A549 (cell line): ENCODE results near the gene CRISPLD2. TPM values are rescaled to one million over a fixed set of nuclear protein-coding genes. Genes with fewer than 3 reads are reported as not detected.

Experiments
- ATAC-seq, 2 experiments: fragments of 200-7000 bp in 1 of 2; fragments of >200 bp in 1 of 2; cut with Nextera tagmentation in 1 of 2; cut with Tn5 transposase in 1 of 2; 3 replicates each; pipeline versions ENCODE4 v1.8.0 to v1.9.1; 2018 to 2020; ENCODE audit warnings: mild to moderate bottlenecking in 1 of 2, moderate library complexity in 1 of 2
- CTCF ChIA-PET: fragments of 300-600 bp; sonication (Branson Sonifier 250); formaldehyde crosslinking; extraction: SDS; loops from one replicate; lab custom pipeline; 2021; ENCODE audit warnings: antibody characterized with exemption, inconsistent platforms; lab: Yijun Ruan, JAX
- POLR2A ChIA-PET: fragments of 350-600 bp; formaldehyde crosslinking; extraction: SDS; loops from one replicate; lab custom pipeline; 2021; ENCODE audit warnings: antibody characterized with exemption, inconsistent platforms; lab: Yijun Ruan, JAX
- DNase-seq, 2 experiments: peaks; one replicate each; pipeline versions ENCODE4 v3.0.0 to v3.0.0-alpha.2; 2011 to 2016; ENCODE audit warnings: low read depth in 1 of 2, low spot score in 1 of 2
- FAIRE-seq: peaks from 2 replicates; lab custom pipeline; 2011; peaks lifted over from hg19 to GRCh38; lab: Jason Lieb, UNC
- H3K27ac ChIP-seq, 2 experiments: fragments of >200 bp; sonication (Bioruptor Twin); formaldehyde crosslinking; 3 replicates each; pipeline ENCODE4 v1.5.1; 2016 to 2017
- H3K4me1 ChIP-seq: fragments of >200 bp; sonication (Bioruptor Twin); formaldehyde crosslinking; 3 replicates; pipeline ENCODE4 v1.6.1; 2016
- H3K4me2 ChIP-seq: fragments of >200 bp; sonication (Bioruptor Twin); formaldehyde crosslinking; 3 replicates; pipeline ENCODE4 v1.6.1; 2016
- H3K4me3 ChIP-seq: fragments of >200 bp; sonication (Bioruptor Twin); formaldehyde crosslinking; 3 replicates; pipeline ENCODE4 v1.5.1; 2016
- H3K9me3 ChIP-seq: fragments of >200 bp; sonication (Bioruptor Twin); formaldehyde crosslinking; 3 replicates; pipeline ENCODE4 v1.6.1; 2016
- CBX8 ChIP-seq: fragments of 200-600 bp; sonication (generic); IDR thresholded peaks from 2 replicates; pipeline ENCODE4 v1.6.1; 2016
- CEBPB ChIP-seq, 2 experiments: fragments of >200 bp in 1 of 2; sonication (Bioruptor Twin) in 1 of 2; formaldehyde crosslinking in 1 of 2; IDR thresholded peaks; 2 replicates each; pipeline ENCODE4 v1.6.1; 2012 to 2016
- EP300 ChIP-seq, 2 experiments: fragments of >200 bp; sonication (Bioruptor Twin); formaldehyde crosslinking; IDR thresholded peaks; 2 replicates in 1 of 2; 3 replicates in 1 of 2; pipeline ENCODE4 v1.6.1; 2016 to 2017
- FOSL2 ChIP-seq, 2 experiments: fragments of 450-650 bp in 1 of 2; fragments of >200 bp in 1 of 2; sonication (Bioruptor Twin) in 1 of 2; formaldehyde crosslinking; IDR thresholded peaks; 2 replicates each; pipeline versions ENCODE4 v1.5.0 to v1.6.1; 2016 to 2020; ENCODE audit warnings: mild to moderate bottlenecking in 1 of 2, moderate library complexity in 1 of 2
- HDAC2 ChIP-seq: fragments of 200-600 bp; sonication (generic); IDR thresholded peaks from 2 replicates; pipeline ENCODE4 v1.6.1; 2016
- HEYL ChIP-seq: fragments of 250-450 bp; sonication (Bioruptor Pico); IDR thresholded peaks from 2 replicates; pipeline ENCODE4 v1.8.0; 2021; ENCODE audit warnings: mild to moderate bottlenecking, moderate library complexity
- HOXB13 ChIP-seq: fragments of 250-450 bp; sonication (Bioruptor Pico); IDR thresholded peaks from 2 replicates; pipeline ENCODE4 v1.5.0; 2020; ENCODE audit warnings: low read depth, mild to moderate bottlenecking, moderate library complexity
- HOXB5 ChIP-seq: fragments of 250-450 bp; sonication (Bioruptor Pico); IDR thresholded peaks from 2 replicates; pipeline ENCODE4 v1.5.0; 2020; ENCODE audit warnings: mild to moderate bottlenecking, moderate library complexity
- JUNB ChIP-seq: fragments of >200 bp; sonication (Bioruptor Twin); formaldehyde crosslinking; IDR thresholded peaks from 2 replicates; pipeline ENCODE4 v1.6.1; 2016
- PHF8 ChIP-seq: fragments of 200-600 bp; sonication (generic); IDR thresholded peaks from 2 replicates; pipeline ENCODE4 v1.6.1; 2016; ENCODE audit warnings: low read depth, mild to moderate bottlenecking, antibody characterized with exemption, moderate library complexity, borderline replicate concordance
- RAD21 ChIP-seq, 2 experiments: fragments of >200 bp in 1 of 2; sonication (Bioruptor Twin) in 1 of 2; formaldehyde crosslinking in 1 of 2; IDR thresholded peaks in 1 of 2; conservative IDR thresholded peaks in 1 of 2; 2 replicates in 1 of 2; 3 replicates in 1 of 2; pipeline ENCODE4 v1.6.1; 2012 to 2018; ENCODE audit warnings: inconsistent platforms in 1 of 2
- SMC3 ChIP-seq: fragments of >200 bp; sonication (Bioruptor Twin); formaldehyde crosslinking; IDR thresholded peaks from 3 replicates; pipeline ENCODE4 v1.6.1; 2018; ENCODE audit warnings: inconsistent platforms
- ZSCAN20 ChIP-seq: fragments of 250-450 bp; sonication (Bioruptor Pico); IDR thresholded peaks from 2 replicates; pipeline ENCODE4 v1.8.0; 2022; ENCODE audit warnings: mild to moderate bottlenecking, moderate library complexity
- WGBS: methylation state at CpG from one replicate; pipeline ENCODE4 v1.1.6; 2017; ENCODE audit errors: missing lambda C conversion rate; 5-methylcytosine and 5-hydroxymethylcytosine counted together
- polyA plus RNA-seq, 4 experiments: library from polyadenylated mRNA; depleted of rRNA in 3 of 4; stranded (reverse); fragments of >200 nt; fragmentation: RNase III in 1 of 4; extraction: RNeasy Plus Mini Kit Qiagen cat#74134 plus additional on column Dnase treatment in 1 of 4; gene quantifications; 2 replicates in 3 of 4; 3 replicates in 1 of 4; pipeline ENCODE4 v1.2.3, GENCODE V29; 2011 to 2017
- TF ChIP-seq, protein P1 (sequence below): IDR thresholded peaks from 2 replicates; pipeline ENCODE4 v1.6.1; 2012
- TF ChIP-seq, protein P2 (sequence below): fragments of >200 bp; sonication (Bioruptor Twin); formaldehyde crosslinking; IDR thresholded peaks from 3 replicates; pipeline ENCODE4 v1.6.1; 2016
- TF ChIP-seq, protein P3 (sequence below): fragments of 250-450 bp; sonication (Bioruptor Pico); IDR thresholded peaks from 2 replicates; pipeline ENCODE4 v1.5.0; 2020; ENCODE audit warnings: low read depth, mild to moderate bottlenecking, moderate library complexity
- TF ChIP-seq, protein P4 (sequence below): fragments of 250-450 bp; sonication (Bioruptor Pico); IDR thresholded peaks from 2 replicates; pipeline ENCODE4 v1.5.0; 2021; ENCODE audit warnings: mild to moderate bottlenecking, moderate library complexity, borderline replicate concordance

The CRISPLD2 gene
- polyA plus RNA-seq, 2 of the 4 experiments (the other 2 are of a cell fraction), result 0.85 to 1.6 TPM

DNA sequence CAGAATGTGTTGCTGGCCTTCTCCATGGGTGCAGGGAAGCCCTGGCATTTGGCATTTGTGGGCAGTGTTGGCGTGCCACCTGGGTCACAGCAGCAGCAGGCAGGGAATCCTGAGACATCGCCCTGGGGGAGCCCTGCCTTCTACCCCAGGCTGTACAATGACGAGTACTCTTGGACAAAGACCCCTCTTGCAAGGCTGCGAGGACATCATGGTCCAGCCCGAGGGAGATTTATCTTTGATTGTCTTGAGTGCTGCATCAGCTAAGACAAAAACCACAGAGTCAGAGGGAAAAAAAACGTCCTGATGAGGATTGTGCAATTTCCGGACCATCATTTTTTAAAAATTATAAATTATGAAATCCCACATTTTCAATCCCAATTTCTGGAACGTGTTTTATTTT lies 3.7 kb downstream of the CRISPLD2 start:
- Histone ChIP-seq H3K27ac (no peak overlapping the region), H3K9me3 (no peaks in the 10 kb centered on the region), H3K4me1 (peaks cover 11% of the 10 kb centered on the region; the same call in 2 of the 3 replicates), H3K4me2 (no peak overlapping the region), H3K4me3 (no peak overlapping the region)
- CTCF ChIA-PET, result interaction anchor here (1.2 to 2.1 kb wide), 2 partner anchors 30 to 69 kb away, joined by 3 to 7 read pairs; no protein-coding TSS in a partner anchor
- no peak for TF ChIP-seq ZSCAN20 (CRISPR knock-in tag)
- no peak for TF ChIP-seq EP300 (IDR thresholded peaks at IDR 0.05)
- no peak for TF ChIP-seq HOXB13 (CRISPR knock-in tag)
- TF ChIP-seq FOSL2 (IDR thresholded peaks at IDR 0.05), result no peak
- TF ChIP-seq FOSL2 (CRISPR knock-in tag; IDR thresholded peaks at IDR 0.05), result no peak
- no peak for TF ChIP-seq CBX8
- DNase-seq, result no peak
- 60% methylated on average over 8 of the region's 8 CpGs for WGBS
- no peak for FAIRE-seq
- no peak for ATAC-seq
- POLR2A ChIA-PET, result no interaction called here

DNA sequence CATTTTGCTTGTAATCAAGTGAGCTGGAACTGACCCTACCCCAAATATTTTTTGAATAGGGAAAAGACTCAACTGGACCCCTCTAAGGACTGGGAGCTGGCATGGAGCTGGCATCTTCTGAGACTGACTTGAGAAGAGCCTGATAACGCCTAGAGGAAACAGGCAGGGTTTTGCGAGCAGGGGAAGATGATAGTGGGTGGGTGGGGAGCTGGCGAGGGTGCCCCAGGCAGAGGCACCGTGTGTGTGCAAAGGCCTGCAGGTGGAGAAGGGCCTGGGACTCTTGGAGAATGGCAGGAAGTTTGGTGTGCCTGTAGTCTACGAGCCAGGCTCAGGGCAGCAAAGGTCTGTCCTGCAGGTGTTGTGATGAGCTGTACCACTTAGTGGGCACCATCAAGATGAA lies 4.1 kb downstream of the CRISPLD2 start:
- WGBS, result 46% methylated on average over 5 of the region's 5 CpGs

DNA sequence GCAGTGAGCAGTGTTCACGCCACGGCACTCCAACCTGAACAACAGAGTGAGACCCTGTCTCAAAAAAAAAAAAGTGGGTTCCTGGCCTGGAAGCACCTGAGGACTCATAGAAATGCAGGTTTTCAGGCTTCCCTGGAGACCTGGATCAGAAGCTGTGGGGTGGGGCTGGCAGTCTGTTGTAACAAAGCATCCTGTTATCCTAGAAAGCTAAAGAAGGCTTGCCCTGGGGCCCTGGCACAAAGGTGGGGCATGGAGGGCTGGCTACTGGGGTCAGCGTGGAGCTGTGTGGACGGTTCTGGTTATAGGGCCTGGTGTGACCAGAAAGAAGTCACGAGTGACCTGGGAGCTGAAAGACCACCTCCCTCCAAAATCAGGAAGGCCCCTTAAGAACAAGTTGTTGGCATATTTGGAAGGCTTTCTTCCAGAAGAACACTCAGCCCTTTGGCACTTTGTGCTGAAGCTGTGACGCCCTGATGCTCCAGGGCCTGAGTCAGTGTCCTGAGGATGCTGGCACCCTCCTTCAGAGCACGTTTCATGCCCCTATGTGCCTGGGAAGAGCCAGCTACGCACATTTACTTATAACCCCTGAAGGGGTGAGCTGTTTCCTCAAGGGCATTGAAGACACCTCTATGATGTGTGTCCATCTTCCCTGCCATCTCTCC lies 6.2 kb downstream of the CRISPLD2 start:
- Histone ChIP-seq H3K4me3 (no peak overlapping the region), H3K4me2 (no peak overlapping the region), H3K27ac (no peak overlapping the region), H3K4me1 (no peaks in the 10 kb centered on the region), H3K9me3 (no peaks in the 10 kb centered on the region)
- ChIA-PET POLR2A (no interaction called here), CTCF (interaction anchor here (0.7 to 1.6 kb wide), 4 partner anchors 14 to 145 kb away, joined by 3 to 4 read pairs (median 3); no protein-coding TSS in a partner anchor)
- ATAC-seq (no peak), DNase-seq (no peak), FAIRE-seq (no peak)
- 83% methylated on average over 8 of the region's 8 CpGs for WGBS
- no peak for TF ChIP-seq RAD21 (conservative IDR thresholded peaks at IDR 0.05 in 1 of 2, IDR thresholded peaks at IDR 0.05 in 1 of 2)

More for the DNA sequence above, 4.1 kb downstream of the CRISPLD2 start:
- DNase-seq (no peak), FAIRE-seq (no peak), ATAC-seq (no peak)
- Histone ChIP-seq H3K9me3 (no peaks in the 10 kb centered on the region), H3K4me2 (no peak overlapping the region), H3K4me1 (peaks cover 11% of the 10 kb centered on the region; the same call in 2 of the 3 replicates), H3K27ac (no peak overlapping the region), H3K4me3 (no peak overlapping the region)
- ChIA-PET POLR2A (no interaction called here), CTCF (interaction anchor here (1.2 to 2.1 kb wide), 2 partner anchors 29 to 70 kb away, joined by 3 to 7 read pairs; no protein-coding TSS in a partner anchor)
- TF ChIP-seq JUNB (no peak), HOXB13 (CRISPR knock-in tag) (no peak), PHF8 (no peak), HDAC2 (no peak), EP300 (IDR thresholded peaks at IDR 0.05) (no peak), FOSL2 (IDR thresholded peaks at IDR 0.05) (no peak), FOSL2 (CRISPR knock-in tag; IDR thresholded peaks at IDR 0.05) (no peak), HOXB5 (CRISPR knock-in tag) (no peak), CEBPB (IDR thresholded peaks at IDR 0.05) (no peak), HEYL (no peak), SMC3 (no peak)
- TF ChIP-seq, protein P1, sequence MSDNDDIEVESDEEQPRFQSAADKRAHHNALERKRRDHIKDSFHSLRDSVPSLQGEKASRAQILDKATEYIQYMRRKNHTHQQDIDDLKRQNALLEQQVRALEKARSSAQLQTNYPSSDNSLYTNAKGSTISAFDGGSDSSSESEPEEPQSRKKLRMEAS, result no peak
- TF ChIP-seq, protein P2, sequence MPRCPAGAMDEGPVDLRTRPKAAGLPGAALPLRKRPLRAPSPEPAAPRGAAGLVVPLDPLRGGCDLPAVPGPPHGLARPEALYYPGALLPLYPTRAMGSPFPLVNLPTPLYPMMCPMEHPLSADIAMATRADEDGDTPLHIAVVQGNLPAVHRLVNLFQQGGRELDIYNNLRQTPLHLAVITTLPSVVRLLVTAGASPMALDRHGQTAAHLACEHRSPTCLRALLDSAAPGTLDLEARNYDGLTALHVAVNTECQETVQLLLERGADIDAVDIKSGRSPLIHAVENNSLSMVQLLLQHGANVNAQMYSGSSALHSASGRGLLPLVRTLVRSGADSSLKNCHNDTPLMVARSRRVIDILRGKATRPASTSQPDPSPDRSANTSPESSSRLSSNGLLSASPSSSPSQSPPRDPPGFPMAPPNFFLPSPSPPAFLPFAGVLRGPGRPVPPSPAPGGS, result no peak
- TF ChIP-seq, protein P3, sequence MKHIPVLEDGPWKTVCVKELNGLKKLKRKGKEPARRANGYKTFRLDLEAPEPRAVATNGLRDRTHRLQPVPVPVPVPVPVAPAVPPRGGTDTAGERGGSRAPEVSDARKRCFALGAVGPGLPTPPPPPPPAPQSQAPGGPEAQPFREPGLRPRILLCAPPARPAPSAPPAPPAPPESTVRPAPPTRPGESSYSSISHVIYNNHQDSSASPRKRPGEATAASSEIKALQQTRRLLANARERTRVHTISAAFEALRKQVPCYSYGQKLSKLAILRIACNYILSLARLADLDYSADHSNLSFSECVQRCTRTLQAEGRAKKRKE (CRISPR knock-in tag), result no peak
- TF ChIP-seq, protein P4, sequence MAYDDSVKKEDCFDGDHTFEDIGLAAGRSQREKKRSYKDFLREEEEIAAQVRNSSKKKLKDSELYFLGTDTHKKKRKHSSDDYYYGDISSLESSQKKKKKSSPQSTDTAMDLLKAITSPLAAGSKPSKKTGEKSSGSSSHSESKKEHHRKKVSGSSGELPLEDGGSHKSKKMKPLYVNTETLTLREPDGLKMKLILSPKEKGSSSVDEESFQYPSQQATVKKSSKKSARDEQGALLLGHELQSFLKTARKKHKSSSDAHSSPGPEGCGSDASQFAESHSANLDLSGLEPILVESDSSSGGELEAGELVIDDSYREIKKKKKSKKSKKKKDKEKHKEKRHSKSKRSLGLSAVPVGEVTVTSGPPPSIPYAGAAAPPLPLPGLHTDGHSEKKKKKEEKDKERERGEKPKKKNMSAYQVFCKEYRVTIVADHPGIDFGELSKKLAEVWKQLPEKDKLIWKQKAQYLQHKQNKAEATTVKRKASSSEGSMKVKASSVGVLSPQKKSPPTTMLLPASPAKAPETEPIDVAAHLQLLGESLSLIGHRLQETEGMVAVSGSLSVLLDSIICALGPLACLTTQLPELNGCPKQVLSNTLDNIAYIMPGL (CRISPR knock-in tag), result no peak
